HTERT RPE-1 (cell line): ENCODE data around the gene ALDH1A1.
"Not testable (repeated sequence)": the region's sequence is repeated elsewhere in the genome, so short reads cannot be mapped to it uniquely, and the experiment has no call there.

Experiments used
- in situ Hi-C: fragments of 300-500 bp; cut with MboI; formaldehyde crosslinking; loops from 4 replicates; pipeline ENCODE4 v1.14.3; 2020; ENCODE audit warnings: low sequenced_read_pairs

ALDH1A1 gene

DNA sequence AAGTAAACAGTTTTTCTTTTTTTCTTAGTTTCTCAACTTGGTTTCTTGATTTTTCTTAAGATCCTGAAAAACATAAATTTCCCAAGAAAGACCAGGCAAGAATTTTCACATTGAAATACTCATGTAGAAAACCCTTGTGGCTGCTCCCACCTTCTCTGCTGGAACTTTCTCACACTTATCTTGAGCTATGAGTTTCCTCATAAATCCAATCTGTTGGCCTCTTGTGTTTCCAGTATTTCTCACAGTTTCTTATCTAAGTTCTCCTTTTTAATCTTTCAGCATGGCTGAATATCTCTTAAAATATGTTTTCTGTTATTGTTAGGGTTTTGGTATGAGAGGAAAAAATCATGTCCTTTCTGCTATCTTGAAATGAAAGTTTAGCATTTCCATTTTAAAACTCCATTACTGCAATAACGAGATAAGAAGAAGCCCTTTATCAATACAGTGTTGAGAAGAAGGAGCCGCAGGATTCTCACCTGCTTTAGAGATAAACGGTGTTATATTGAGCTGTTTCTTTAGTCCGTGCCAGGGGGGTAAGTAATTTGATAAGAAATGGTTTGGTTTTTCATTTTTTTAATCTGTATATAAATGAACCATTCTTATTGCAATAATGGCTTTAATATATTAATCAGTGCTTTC, 89.3 kb downstream of the ALDH1A1 start:
- in situ Hi-C loops, result no loop called here

DNA sequence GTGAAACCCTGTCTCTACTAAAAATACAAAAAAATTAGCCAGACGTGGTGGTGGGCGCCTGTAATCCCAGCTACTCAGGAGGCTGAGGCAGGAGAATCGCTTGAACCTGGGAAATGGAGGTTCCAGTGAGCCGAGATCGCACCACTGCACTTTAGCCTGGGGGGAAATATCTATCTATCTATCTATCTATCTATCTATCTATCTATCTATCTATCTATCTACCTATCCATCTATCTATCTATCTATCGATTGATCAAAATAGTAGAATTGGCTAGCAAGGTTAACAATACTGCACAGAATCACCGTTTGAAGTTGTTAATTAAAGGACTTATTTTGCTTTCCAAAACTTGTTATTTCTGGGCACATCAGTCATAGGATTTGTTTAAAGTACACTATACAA, 90.1 kb downstream of the ALDH1A1 start:
- in situ Hi-C loops, result not testable (repeated sequence)

DNA sequence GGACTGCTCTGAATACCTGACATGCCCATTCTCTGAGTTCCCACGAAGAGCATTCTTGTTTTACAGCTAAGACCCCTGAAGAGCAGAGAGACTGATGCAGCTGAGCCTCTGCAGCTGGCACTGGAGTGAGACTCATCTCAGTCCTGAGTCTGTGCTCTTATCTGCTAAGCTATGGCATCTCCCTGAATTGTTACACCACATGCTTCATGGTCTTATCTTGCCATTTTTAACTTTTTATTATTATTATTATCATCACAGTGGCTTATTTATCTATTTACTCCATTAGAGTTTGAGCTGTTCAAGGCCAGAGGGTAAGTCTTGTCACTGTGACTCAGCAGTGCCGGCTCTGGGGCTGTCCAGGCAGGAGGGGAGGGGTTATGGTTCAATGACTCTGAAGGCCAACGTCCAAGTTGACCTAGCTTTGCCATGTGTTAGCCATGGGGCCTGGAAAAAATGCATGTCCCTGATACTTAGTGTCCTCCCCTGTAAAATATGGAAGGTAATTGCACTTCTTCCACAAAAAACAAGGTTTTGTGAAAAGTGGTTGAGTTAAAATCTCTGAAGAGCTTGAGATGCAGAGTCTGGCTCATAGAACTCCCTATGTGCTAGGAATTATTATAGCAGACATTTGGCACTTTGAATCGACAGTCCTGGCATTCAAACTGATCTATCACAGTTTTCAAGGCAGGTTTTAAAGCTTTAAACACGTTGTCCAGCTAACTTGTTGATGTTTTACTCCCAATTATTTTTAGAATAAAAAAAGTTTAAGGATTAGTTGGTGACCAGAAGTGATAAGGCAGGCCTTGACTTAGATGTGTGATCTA, 94.6 kb downstream of the ALDH1A1 start:
- in situ Hi-C loops, result no loop called here

DNA sequence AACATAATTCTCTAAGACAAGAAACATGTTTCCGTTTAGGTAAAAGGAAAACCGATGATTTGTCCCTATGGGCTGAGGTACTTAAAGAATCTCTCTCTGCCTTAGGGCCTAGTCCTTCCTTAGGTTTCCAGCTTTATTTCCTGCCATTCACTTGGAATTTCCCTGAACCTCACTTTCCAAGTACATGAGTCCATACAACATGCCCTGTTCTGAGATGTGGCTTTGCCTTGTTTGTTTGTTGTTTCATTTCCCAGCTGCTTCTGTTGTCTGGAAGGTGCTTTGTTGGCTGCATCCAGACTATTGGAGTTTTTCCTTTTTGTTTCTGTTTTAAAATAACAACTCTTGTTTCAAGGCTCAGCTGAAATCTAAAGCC, 95.2 kb downstream of the ALDH1A1 start:
- in situ Hi-C loops, result no loop called here

DNA sequence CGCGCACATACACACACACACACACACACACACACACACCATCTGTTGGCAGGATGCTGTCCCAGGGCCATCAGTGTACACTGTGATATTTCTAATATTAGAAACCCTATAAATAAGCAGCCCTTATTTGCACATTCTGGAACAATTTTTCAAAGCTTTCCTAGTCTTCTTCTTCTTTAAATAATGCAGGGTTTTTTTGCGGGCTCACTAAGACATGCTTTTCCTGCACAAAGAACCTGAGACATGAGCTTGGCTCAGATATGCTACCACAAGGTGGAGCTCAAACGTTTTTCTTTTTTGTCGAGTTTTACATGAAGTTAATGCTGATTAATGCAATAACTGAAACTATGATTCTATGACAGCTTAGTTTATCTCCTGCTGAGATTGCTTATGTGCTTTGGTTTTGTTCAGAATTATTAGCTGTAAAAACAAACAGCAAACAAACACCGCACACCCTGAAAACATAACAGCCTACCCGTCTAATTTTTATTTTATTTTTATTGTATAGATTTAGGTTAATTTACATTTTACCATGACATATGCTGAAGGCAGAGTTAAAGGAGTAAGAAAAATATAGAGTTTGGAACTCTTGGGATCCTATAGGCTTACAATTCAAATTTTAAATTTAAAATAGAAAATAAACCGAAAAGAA, 95.8 kb downstream of the ALDH1A1 start:
- in situ Hi-C loops, result no loop called here

DNA sequence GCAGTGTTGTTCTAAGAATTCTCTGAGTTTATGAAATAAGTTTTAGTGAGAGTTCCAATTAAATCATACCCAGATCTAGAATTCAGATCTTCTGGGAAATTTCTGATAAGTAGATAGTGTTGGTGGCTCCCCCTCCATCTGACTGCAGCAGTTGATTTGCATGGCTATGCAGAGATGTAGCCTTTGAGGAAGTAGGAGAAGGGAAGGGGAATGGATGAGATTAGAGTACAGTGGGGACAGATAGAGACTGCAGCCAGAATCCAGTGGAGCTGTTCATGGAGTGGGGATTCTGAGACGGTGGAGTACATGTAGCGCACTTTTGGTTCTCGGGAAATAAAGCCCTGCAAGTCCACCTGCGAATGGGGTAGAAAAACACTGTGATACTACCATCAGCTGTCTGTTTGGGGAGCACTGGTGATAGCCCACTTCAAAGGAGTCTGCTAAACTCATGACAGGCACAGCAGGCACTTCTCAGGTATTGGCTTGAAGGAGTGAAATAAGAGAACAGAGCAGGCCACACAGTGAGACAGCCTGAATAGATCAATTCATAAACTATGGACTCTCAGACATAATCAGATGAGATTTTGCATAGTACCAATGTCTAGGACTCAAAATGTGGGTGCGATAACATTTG, 96.8 kb downstream of the ALDH1A1 start:
- in situ Hi-C loops, result no loop called here

DNA sequence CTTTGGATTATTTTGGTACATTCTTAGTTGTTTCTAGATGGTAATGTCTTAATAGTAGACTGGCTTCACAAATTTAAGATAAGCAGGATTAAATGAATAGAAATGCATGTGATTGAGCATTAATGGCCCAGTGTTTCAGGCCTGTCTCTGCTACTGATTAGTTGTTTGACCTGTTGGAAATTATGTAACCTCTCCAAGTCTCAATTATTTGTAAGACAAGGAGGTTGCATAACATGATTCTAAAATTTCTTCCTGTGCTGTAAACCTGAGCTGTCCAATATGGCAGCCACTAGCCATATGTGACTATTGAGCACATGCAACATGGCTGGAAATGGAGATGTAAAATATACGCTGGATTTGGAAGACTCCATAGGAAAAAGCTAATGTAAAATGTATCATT, 97.5 kb downstream of the ALDH1A1 start:
- in situ Hi-C loops, result no loop called here
